Mucosa of descending colon (tissue), 3 donors: ENCODE measurements around the gene TBC1D4. TPM values are rescaled to one million over a fixed set of nuclear protein-coding genes. Genes with fewer than 3 reads are reported as not detected.

Experiments used
- ATAC-seq: fragments of 200-7000 bp; cut with Tn5 transposase; one replicate; pipeline ENCODE4 v1.9.1; 2020; ENCODE audit warnings: mild to moderate bottlenecking, moderate library complexity
- DNase-seq, 3 donors: peaks; one replicate each; pipeline ENCODE4 v3.0.0-alpha.2; 2020
- H3K36me3 ChIP-seq: fragments of 200-600 bp; one replicate; pipeline ENCODE4 v1.8.0; 2021; ENCODE audit warnings: low read depth, mild to moderate bottlenecking
- H3K4me1 ChIP-seq: fragments of 200-600 bp; one replicate; pipeline ENCODE4 v1.8.0; 2021; ENCODE audit warnings: low read depth, mild to moderate bottlenecking
- H3K4me3 ChIP-seq: fragments of 200-600 bp; one replicate; pipeline ENCODE4 v1.8.0; 2021; ENCODE audit warnings: mild to moderate bottlenecking
- H3K9me3 ChIP-seq: fragments of 200-600 bp; one replicate; pipeline ENCODE4 v1.8.0; 2021; ENCODE audit warnings: mild to moderate bottlenecking
- CTCF ChIP-seq: fragments of 200-600 bp; IDR thresholded peaks from one replicate; pipeline ENCODE4 v1.8.0; 2022; ENCODE audit warnings: antibody characterized with exemption, mild to moderate bottlenecking
- intact Hi-C, 2 donors: fragments of 100-400 bp; cut with DNase I in 1 of 2; cut with micrococcal nuclease in 1 of 2; formaldehyde crosslinking; loops; one replicate each; pipeline versions ENCODE4 v1.11.0 to v1.11.1; 2022; cut with DNase I, micrococcal nuclease
- total RNA-seq, 3 donors: library from RNA; stranded (reverse); fragmentation: NEBNext Ultra II Directional in 2 of 3; extraction: Animal tissue kit (Norgen Biotek cat#: 25700) in 2 of 3; gene quantifications; one replicate each; pipeline versions ENCODE4 v1.2.1 to v1.2.4, GENCODE V29; 2021 to 2023
- donor health status: DM: no; HTN: no; CAD: no; lungs with moderate emphysema.
- donor health status: DM: no; HTN: no; CAD: no.
- donor health status: DM: no; HTN: yes; CAD: no.

The TBC1D4 gene
- total RNA-seq, 3 donors from 2014 or later, result 13.4 to 24.6 (median 13.8) TPM

- DNase-seq (no peak), ATAC-seq (no peak)
- Histone ChIP-seq H3K4me3 (no peak overlapping the region), H3K4me1 (no peaks in the 10 kb centered on the region), H3K36me3 (no peaks in the 10 kb centered on the region), H3K9me3 (no peaks in the 10 kb centered on the region)
- intact Hi-C loops, result no loop called here
- TF ChIP-seq CTCF, result no peak
Measured at GRCh38 chr13:75362026-75362425, 119.9 kb downstream of the TBC1D4 start.

GRCh38 chr13:75360170-75360569 is 121.8 kb downstream of the TBC1D4 start:
- DNase-seq, result no peak
- TF ChIP-seq CTCF, result no peak
- Histone ChIP-seq H3K36me3 (no peaks in the 10 kb centered on the region), H3K9me3 (no peaks in the 10 kb centered on the region), H3K4me3 (no peak overlapping the region), H3K4me1 (no peaks in the 10 kb centered on the region)
- intact Hi-C loops, result no loop called here
- no peak for ATAC-seq

- DNase-seq, result no peak
- no peak for TF ChIP-seq CTCF
- Histone ChIP-seq H3K4me3 (no peak overlapping the region), H3K4me1 (no peaks in the 10 kb centered on the region), H3K9me3 (no peaks in the 10 kb centered on the region), H3K36me3 (no peaks in the 10 kb centered on the region)
- ATAC-seq, result no peak
- intact Hi-C loops, result no loop called here
Measured at GRCh38 chr13:75359266-75359665, 122.7 kb downstream of the TBC1D4 start.

GRCh38 chr13:75357576-75358289 is 124.2 kb downstream of the TBC1D4 start:
- Histone ChIP-seq H3K36me3 (no peaks in the 10 kb centered on the region), H3K4me3 (no peak overlapping the region), H3K4me1 (no peaks in the 10 kb centered on the region), H3K9me3 (no peaks in the 10 kb centered on the region)
- ATAC-seq, result peak; percentile 80
- TF ChIP-seq CTCF, result no peak
- DNase-seq, result peak in 1 of 3 donors; percentile 16
- intact Hi-C loops, result no loop called here

- ATAC-seq, result no peak
- Histone ChIP-seq H3K4me1 (no peaks in the 10 kb centered on the region), H3K4me3 (no peak overlapping the region), H3K36me3 (no peaks in the 10 kb centered on the region), H3K9me3 (no peaks in the 10 kb centered on the region)
- DNase-seq, result no peak
- TF ChIP-seq CTCF, result no peak
- intact Hi-C loops, result no loop called here
Measured at GRCh38 chr13:75356421-75356820, 125.5 kb downstream of the TBC1D4 start.
